GM18909 (cell line): Measurements from ENCODE around the gene OGDH.

Experiments used
- ATAC-seq: cut with Tn5 transposase; IDR thresholded peaks from one replicate; pipeline ENCODE4 v1.9.1; 2021; ENCODE audit warnings: mild to moderate bottlenecking; ENCODE audit not compliant: unreplicated experiment, poor library complexity

Gene OGDH

DNA sequence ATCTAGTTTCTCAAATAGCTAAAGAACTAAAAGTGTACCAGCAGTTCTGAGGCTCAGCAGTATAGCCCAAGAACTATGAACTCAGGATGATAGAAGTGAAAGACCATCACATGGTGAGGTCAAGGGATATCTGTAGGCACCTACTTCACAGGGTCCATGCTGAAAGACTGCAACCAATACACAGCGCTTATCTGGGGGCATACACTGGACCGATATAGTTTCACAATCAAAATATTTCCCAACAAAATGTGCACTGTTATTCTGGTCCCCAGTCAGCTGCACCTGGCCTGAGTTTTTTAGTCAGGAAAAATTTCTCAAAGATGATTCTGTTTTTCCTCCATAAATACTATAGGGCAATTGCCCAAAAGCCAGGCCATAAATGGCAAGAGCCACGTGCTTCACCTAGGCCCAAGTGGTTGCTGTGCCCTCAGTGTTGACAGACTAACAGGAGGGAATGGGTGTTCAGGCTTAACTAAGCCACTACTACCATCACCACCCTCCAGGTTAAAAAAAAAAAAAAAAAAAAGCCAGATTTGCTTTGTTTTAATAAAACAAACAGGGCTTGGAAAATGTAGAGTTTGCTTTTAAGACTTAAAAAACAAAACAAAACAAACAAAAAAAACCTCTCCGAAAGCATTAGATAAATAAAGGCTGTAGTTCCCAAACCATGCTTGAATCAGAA lies 58.5 kb downstream of the OGDH start:
- ATAC-seq = no peak

DNA sequence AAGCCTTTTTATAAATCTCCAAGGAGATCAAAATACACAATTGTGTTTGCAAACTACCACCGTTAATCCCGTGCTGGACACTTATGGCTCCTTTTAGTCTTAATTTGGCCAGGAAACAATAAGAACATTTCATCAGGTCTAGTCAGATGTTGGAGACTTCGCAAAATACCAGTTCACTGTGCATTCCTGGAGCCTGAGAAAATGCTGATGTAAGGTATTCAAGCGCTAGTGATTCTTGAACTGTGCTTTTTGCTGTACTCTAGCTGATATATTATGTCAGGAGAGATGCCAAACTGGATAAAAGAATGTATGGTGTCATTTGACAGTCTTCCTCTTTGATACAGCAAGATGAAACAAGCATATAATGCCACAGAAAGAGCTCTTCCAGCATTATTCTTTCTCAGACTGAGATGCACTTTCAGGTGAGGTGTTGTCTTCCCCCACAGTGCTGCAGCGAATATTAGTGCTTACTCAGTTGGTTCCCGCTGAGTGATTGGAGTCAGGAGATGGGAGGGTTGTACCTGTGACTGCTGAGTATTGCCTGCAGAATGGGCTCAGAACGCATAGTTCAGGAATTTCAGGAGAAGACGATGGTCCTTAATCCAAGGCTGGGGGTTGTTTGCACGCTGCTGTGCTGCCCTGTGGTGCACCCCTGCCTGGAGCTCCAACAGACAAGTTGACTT lies 59.2 kb downstream of the OGDH start:
- no peak for ATAC-seq

DNA sequence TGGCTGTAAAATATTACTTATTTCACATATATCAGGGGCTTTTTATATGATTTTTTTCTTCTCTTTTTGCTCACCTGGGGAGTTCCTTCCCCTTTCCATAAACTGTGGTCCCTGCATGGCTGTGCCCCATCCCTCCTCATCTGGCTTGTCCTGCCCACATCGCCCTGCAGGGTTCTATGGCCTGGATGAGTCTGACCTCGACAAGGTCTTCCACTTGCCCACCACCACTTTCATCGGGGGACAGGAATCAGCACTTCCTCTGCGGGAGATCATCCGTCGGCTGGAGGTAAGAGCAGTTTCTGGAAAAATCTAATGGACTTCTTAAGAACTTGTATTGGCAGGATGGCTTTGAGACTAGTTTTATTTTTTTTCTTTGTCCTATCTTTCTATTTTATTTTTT lies 60.1 kb downstream of the OGDH start:
- ATAC-seq = no peak

- ATAC-seq = no peak
Observed at GRCh38 chr7:44667190-44667589, 60.8 kb downstream of the OGDH start.

DNA sequence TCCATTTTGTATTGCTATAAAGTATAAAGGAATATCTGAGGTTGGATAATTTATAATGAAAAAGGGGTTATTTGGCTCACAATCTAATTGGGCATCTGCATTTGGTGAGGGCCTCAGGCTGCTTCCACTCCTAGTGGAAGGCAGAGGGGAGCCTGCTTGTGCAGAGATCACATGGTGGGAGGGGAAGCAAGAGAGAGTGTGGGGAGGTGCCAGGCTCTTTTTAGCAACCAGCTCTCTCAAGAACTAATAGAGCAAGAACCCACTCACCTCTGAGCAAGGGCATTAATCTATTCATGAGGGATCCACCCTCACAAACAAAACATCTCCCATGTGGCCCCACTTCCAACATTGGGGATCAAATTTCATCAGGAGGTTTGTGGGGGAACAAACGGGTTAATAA lies 64.6 kb downstream of the OGDH start:
- no peak for ATAC-seq

DNA sequence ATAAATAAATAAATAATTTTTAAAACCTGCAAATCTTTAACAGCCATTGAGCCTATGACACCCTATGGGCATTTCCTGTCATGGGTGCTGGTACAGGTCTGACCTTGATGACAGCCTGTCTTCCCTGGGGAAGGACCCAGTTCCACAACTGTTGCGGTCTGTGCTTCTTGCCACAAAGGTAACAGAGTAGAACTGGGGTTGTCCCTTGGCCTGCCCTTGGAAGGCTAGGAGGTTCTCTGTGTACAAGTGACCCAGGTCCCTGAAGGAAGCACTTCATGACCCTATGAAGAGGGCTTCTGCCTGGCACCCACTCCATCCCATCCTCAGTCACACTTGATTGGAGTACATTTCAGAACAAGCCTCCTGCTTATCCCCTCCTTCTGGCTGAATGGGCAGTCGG lies 66.9 kb downstream of the OGDH start:
- ATAC-seq = peak; percentile 61

- ATAC-seq = no peak
Observed at GRCh38 chr7:44673771-44674170, 67.3 kb downstream of the OGDH start.

- no peak for ATAC-seq
Observed at GRCh38 chr7:44674381-44674780, 68.0 kb downstream of the OGDH start.

DNA sequence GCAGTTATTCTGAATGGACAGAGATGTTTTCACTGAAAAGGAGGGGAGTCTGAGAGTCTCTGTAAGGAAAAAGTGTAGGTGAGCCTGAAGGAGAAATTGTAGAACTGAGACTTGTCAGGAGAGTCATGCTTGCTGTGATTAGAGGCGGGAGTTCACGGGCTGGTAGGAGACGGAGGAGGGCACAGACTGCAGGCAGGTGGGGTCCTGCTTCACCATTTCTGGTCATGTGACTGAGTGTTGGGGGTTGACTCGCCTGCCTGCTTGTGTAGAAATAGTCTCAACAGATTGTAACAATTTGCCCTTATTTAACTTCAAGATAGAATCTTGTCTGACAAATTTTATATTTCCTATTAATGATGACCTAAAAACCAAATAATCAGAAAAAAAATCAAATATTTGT lies 70.3 kb downstream of the OGDH start:
- no peak for ATAC-seq

GRCh38 chr7:44678101-44678470 lies 71.7 kb downstream of the OGDH start:
- ATAC-seq = no peak

DNA sequence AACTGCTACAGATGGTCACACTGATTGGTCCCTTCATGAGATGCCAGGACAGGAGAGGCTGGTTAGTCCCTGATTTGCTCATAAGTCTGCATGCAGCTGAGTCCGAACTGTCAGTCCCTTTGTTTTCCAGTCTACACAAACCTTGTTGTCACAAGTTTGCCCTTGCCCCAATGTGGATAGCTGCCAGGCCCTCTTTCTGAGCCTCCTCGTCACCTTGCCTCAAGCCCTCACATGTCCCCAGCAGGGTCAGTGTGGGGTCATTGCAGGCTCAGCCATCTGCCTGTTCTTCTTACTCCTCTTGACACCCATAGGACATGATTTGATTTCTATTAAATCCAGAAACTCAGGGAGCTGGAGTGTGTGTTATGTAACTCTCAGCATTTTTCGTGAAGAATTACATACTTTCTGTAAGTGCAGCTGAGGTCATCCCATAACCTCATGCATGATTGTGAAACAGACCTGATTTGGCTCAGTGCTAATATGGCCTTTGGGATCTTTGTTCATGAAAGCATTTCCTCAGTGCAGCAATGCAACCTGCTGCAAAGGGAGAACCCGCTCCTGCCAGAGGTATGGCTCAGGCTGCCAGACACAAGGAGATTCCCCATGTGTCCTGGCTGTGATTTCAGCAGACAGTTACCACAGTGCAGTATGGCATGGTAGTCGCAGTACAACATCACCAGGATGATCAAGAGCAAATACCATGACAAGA lies 72.2 kb downstream of the OGDH start:
- no peak for ATAC-seq

- no peak for ATAC-seq
Observed at GRCh38 chr7:44681645-44682044, 75.2 kb downstream of the OGDH start.

GRCh38 chr7:44685723-44686122 lies 79.3 kb downstream of the OGDH start:
- no peak for ATAC-seq

DNA sequence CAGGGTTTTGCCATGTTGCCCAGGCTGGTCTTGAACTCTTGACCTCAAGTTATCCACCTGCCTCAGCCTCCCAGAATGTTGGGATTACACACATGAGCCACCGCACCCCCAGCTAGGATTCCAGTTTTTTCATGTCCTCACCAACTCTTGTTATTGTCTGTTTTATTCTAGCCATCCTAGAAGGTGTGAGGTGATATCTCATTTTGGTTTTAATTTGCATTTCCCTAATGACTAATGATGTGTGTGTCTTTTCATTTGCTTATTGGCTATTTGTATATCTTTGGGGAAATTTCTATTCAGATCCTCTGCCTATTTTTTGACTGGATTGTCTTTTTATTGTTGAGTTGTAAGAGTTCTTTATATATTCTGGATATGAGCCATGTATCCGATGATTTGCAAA lies 83.0 kb downstream of the OGDH start:
- ATAC-seq = no peak

GRCh38 chr7:44693641-44694313 lies 87.3 kb downstream of the OGDH start:
- ATAC-seq = no peak

DNA sequence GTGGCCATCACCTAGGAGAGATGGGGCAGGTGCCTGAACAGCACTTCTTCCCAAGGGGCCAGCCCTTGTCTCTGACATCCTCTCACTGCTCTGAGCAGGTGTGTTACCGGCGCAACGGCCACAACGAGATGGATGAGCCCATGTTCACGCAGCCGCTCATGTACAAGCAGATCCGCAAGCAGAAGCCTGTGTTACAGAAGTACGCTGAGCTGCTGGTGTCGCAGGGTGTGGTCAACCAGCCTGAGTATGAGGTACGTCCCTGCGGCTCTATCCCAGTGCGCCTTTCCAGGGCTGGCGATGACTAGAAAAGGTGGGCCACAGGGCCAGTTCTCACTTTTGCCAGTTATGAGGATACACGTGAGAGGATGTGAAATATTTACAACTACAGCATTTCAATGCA lies 87.9 kb downstream of the OGDH start:
- no peak for ATAC-seq

DNA sequence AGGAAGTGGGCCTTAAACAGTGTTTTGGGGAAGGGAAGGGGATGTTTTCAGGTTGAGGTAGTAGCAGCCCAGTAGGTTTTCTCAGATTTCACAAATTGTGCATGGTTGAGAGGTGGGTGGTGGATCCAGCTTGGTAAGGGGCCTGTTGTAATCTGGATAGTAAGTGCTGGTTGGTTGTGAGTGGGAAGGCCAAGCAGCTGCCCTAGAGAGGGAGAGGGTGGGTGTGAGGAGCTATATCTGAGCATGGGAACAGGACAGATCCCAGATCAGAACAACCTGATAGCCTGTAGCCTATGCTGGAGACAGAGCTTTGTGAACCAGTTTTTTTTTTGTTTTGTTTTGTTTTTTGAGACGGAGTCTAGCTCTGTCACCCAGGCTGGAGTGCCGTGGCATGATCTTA lies 88.3 kb downstream of the OGDH start:
- no peak for ATAC-seq

DNA sequence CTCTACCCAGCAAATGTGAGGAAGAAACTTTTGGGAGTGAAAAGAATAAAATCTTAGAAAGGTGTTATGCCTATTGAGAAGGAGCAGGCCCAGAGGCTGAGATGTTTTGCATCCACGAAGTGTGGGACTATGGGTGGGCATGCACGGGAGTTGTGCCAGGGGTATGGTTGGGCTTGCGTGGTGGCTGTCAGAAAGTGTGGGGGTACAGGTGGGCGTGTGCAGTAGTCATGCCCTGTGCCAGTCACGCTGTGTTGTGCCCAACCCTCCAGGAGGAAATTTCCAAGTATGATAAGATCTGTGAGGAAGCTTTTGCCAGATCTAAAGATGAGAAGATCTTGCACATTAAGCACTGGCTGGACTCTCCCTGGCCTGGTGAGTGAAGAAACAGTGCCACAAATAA lies 89.3 kb downstream of the OGDH start:
- no peak for ATAC-seq

GRCh38 chr7:44696728-44697127 lies 90.3 kb downstream of the OGDH start:
- no peak for ATAC-seq

- ATAC-seq = no peak
Observed at GRCh38 chr7:44697136-44698045, 91.0 kb downstream of the OGDH start.
